HG02610 (cell line): ENCODE results near the gene ZBTB46.

Experiments used
- ATAC-seq: cut with Tn5 transposase; IDR thresholded peaks from one replicate; pipeline ENCODE4 v1.9.1; 2021; ENCODE audit warnings: mild to moderate bottlenecking, moderate library complexity; ENCODE audit not compliant: unreplicated experiment

ZBTB46 gene

DNA sequence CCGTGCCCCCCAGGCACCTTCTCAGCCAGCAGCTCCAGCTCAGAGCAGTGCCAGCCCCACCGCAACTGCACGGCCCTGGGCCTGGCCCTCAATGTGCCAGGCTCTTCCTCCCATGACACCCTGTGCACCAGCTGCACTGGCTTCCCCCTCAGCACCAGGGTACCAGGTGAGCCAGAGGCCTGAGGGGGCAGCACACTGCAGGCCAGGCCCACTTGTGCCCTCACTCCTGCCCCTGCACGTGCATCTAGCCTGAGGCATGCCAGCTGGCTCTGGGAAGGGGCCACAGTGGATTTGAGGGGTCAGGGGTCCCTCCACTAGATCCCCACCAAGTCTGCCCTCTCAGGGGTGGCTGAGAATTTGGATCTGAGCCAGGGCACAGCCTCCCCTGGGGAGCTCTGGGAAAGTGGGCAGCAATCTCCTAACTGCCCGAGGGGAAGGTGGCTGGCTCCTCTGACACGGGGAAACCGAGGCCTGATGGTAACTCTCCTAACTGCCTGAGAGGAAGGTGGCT is 133.7 kb downstream of the ZBTB46 start:
- ATAC-seq: no peak

DNA sequence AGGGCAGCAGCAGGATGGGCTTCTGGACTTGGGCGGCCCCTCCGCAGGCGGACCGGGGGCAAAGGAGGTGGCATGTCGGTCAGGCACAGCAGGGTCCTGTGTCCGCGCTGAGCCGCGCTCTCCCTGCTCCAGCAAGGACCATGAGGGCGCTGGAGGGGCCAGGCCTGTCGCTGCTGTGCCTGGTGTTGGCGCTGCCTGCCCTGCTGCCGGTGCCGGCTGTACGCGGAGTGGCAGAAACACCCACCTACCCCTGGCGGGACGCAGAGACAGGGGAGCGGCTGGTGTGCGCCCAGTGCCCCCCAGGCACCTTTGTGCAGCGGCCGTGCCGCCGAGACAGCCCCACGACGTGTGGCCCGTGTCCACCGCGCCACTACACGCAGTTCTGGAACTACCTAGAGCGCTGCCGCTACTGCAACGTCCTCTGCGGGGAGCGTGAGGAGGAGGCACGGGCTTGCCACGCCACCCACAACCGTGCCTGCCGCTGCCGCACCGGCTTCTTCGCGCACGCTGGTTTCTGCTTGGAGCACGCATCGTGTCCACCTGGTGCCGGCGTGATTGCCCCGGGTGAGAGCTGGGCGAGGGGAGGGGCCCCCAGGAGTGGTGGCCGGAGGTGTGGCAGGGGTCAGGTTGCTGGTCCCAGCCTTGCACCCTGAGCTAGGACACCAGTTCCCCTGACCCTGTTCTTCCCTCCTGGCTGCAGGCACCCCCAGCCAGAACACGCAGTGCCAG is 134.3 kb downstream of the ZBTB46 start, which contains the start of gene TNFRSF6B:
Gene TNFRSF6B, plus strand, starts transcription at position 25 of the 729 bp plus-strand sequence. Its CDS starts 116 bp downstream, at position 141.
- no peak for ATAC-seq

DNA sequence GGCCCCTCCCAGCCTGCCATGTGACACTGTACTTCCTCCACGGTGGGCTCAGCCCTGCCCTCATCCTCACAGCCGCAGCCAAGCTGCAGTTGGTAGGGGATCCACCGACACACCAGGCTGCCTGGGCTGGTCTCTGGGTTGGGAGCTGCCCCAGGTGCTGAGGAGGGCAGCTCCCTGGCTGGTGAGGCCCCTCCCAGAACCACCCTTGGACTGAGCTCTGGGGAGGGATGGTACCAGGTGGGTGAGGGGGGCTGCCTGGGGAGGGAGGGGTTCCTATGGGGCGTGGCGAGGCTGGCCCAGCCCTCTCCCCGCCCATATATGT is 134.8 kb downstream of the ZBTB46 start:
- no peak for ATAC-seq

DNA sequence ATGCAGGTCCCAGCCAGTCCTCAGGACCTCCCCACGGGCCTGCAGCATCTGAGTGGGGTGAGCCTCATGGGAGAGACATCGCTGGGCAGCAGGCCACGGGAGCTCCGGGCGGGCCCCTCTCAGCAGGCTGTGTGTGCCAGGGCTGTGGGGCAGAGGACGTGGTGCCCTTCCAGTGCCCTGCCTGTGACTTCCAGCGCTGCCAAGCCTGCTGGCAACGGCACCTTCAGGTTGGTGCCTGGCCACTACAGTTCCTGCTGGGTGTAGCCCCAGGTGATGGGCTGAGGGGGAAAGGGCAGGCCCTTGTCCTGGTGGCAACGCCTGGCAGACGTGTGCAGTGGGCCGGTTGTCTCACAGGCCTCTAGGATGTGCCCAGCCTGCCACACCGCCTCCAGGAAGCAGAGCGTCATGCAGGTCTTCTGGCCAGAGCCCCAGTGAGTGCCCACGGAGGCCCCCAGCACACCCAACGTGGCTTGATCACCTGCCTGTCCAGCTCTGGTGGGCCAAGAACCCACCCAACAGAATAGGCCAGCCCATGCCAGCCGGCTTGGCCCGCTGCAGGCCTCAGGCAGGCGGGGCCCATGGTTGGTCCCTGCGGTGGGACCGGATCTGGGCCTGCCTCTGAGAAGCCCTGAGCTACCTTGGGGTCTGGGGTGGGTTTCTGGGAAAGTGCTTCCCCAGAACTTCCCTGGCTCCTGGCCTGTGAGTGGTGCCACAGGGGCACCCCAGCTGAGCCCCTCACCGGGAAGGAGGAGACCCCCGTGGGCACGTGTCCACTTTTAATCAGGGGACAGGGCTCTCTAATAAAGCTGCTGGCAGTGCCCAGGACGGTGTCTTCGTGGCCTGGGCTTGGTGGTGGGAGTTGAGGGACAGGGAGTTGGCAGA is 135.4 kb downstream of the ZBTB46 start:
- ATAC-seq: no peak

DNA sequence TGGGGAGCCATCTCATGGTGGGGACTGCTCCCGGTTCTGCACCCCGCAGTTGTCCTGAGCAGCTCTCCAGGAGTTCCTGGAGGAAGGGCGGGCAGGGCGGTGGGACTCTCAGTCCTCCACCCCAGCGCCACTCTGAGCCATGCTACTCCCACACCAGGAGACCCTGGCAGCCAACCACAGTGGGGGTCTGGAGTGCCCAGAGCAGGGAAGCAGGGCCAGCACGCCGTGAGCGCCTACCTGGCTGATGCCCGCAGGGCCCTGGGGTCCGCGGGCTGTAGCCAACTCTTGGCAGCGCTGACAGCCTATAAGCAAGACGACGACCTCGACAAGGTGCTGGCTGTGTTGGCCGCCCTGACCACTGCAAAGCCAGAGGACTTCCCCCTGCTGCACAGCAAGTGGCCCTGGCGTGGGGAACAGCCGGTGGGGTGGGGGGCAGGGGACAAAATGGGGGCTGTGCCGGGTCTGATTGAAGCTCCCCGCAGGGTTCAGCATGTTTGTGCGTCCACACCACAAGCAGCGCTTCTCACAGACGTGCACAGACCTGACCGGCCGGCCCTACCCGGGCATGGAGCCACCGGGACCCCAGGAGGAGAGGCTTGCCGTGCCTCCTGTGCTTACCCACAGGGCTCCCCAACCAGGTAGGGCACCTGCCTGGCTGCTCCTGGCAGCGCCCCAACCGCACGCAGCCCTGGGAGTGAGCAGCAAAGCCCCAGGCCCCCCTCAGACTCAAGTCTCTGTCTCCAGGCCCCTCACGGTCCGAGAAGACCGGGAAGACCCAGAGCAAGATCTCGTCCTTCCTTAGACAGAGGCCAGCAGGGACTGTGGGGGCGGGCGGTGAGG is 136.3 kb downstream of the ZBTB46 start:
- ATAC-seq: no peak

DNA sequence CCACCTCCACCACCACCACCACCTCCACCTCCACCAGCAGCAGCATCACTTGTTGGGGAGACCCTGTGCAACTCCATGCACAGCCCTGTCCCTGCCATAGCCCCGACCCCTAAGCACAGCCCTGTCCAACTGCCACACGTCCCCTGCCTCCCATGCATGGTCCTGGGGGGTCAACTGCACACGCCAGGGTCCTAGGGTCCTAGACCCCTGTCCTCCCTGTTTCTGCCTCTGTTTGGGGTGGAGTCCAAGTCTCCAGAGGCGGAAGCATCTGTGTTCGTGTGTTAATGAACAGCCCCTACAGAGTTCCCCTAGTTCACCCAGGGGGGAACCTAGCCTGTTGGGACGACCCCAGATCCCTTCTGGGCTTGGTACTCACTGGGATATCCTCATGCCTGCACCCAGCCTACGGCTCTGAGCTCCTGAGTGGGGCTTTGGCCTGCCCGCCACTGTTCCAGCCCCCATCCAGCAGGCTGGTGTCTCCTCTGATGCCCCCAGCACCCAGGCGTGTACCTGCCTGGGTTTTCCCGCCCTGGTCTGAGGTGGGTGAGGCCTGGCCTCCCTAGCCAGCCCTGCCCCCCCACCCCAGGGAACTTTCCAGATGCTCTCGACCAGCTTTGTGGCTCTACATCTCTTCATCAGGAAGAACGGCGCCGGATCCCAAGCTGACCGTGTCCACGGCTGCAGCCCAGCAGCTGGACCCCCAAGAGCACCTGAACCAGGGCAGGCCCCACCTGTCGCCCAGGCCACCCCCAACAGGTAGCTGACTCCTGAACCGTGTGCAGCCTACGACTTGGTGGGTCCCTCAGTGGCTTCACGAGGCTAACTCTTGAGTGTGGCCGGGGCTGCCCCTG is 137.1 kb downstream of the ZBTB46 start:
- no peak for ATAC-seq
